Measurements from ENCODE around the gene UROC1. TPM values are rescaled to one million over a fixed set of nuclear protein-coding genes. Genes with fewer than 3 reads are reported as not detected.
A peak's percentile ranks its signal among the peaks of the same experiment; 100 is the strongest.

UROC1 gene
- total RNA-seq, 1 donor = not detected

DNA sequence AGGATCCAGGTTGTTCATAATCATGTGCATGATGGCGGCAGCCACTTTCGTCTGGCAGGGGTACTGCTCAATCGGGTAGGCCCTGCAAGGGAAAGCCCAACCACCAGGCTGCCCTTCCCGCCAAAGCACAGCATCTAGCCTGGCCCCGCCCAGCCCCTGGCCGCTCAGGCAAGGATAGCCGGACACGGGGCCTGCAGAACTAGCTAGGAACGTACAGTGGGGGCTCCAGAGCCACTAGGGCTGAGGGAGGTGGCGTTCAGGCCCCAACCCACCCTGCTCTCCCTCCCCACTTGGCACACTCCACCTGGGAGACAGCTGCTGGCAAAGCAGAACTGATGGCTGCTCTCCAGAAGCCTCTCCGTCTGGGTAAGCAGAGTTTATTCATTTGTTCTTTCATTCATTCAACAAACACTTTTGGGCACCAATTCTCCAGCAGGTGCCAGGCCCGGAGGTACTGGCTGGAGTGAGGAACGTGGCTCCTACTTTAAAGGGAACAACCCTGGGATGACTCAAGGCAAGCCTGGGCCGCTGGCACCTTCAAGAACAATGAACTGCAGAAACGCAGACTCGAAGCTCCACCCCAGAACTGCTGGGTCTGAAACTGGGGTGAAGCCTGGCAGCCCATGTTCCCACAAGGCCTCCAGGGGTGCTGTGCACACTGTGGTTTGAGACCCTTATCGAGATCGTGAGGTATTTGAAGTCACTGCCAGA lies 7.8 kb downstream of the UROC1 start:
- TF ChIP-seq, protein P1, sequence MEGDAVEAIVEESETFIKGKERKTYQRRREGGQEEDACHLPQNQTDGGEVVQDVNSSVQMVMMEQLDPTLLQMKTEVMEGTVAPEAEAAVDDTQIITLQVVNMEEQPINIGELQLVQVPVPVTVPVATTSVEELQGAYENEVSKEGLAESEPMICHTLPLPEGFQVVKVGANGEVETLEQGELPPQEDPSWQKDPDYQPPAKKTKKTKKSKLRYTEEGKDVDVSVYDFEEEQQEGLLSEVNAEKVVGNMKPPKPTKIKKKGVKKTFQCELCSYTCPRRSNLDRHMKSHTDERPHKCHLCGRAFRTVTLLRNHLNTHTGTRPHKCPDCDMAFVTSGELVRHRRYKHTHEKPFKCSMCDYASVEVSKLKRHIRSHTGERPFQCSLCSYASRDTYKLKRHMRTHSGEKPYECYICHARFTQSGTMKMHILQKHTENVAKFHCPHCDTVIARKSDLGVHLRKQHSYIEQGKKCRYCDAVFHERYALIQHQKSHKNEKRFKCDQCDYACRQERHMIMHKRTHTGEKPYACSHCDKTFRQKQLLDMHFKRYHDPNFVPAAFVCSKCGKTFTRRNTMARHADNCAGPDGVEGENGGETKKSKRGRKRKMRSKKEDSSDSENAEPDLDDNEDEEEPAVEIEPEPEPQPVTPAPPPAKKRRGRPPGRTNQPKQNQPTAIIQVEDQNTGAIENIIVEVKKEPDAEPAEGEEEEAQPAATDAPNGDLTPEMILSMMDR (IDR thresholded peaks at IDR 0.05; ENCODE audit: insufficient read depth, low read length) = no peak
- no peak overlapping the region for H3K4me3 ChIP-seq (ENCODE audit: low read depth, low read length)
- no peak for DNase-seq (ENCODE audit: low read depth)

DNA sequence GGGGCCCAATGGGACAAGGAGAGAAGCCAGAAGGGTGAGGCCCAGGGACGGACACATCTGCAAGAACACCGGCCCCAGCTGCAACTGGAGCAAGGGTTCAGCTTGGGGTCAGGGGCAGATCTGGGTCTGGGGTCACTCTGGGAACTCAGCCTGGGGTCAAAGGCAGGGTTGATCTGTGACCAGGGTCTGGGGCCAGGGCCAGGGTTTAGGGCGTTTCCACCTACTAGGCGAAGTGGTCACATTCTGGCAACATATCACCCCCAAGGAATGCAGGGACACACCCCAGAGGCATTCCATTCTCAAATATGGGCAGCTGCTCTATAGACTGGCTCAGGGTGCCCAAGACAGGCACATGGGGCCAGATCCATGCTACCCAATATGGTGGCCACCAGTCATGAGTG lies 9.0 kb downstream of the UROC1 start:
- no peak overlapping the region for H3K4me3 ChIP-seq (ENCODE audit: low read depth, low read length)
- TF ChIP-seq, protein P1 (IDR thresholded peaks at IDR 0.05; ENCODE audit: insufficient read depth, low read length) = no peak
- DNase-seq (ENCODE audit: low read depth) = peak; percentile 41

DNA sequence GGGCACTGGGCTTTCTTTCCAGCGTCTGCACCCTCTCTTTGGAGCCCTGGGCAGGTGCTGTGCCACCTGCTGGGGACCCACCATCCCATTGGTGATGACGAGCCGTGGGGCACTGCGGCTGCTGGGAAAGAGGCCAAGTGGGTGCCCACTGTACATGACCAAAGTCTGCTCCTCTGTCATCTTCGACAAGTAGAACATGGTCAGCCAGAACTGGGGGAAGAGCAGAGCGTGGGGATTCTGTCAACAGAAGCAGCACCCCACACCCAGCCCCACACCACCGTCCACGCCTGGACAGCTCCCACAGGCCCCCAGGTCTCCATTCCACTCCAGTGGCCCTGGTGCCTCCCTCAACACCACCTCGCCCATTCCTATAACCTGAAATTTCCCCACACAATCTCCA lies 9.7 kb downstream of the UROC1 start:
- no peak overlapping the region for H3K4me3 ChIP-seq (ENCODE audit: low read depth, low read length)
- no peak for DNase-seq (ENCODE audit: low read depth)
- TF ChIP-seq, protein P1 (IDR thresholded peaks at IDR 0.05; ENCODE audit: insufficient read depth, low read length) = no peak

DNA sequence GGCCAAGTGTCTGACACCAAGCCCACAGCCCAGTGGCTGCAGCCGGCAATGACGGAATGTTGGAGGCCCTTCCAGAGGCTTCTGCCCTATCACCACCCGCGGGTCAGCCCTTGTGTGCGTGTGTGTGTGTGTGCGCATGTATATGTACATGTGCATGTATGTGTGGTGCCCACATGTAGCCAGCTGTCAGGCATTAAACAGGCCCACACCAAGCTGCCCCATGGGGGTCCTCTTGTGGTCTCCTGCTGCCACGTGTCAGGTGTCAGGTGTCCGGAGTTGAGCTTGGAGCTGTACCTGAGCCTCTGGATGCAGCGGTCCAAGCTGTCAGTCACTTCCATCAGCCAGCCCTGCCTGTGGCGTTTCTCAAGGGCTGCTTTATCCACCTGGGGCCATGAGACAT lies 13.9 kb downstream of the UROC1 start:
- no peak overlapping the region for H3K4me3 ChIP-seq (ENCODE audit: low read depth, low read length)
- TF ChIP-seq, protein P1 (IDR thresholded peaks at IDR 0.05; ENCODE audit: insufficient read depth, low read length) = no peak
- no peak for DNase-seq (ENCODE audit: low read depth)

DNA sequence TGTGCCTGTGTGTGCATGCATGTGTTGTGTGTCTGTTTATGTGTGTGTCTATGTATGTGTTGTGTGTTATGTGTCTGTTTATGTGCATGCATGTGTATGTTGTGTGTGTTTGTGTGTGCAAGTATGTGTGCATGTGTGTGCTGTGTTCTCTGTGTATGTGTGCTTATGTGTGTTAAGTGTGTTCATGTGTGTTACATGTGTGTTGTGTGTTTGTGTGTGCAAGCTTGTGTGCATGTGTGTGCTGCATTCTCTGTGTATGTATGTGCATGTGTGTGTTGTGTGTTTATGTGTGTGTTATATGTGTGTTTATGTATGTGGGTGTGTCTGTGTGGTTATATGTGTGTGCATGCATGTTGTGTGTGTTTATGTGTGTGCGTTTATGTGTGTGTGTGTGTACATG lies 14.9 kb downstream of the UROC1 start:
- DNase-seq (ENCODE audit: low read depth) = no peak
- no peak overlapping the region for H3K4me3 ChIP-seq (ENCODE audit: low read depth, low read length)
- TF ChIP-seq, protein P1 (IDR thresholded peaks at IDR 0.05; ENCODE audit: insufficient read depth, low read length) = no peak

DNA sequence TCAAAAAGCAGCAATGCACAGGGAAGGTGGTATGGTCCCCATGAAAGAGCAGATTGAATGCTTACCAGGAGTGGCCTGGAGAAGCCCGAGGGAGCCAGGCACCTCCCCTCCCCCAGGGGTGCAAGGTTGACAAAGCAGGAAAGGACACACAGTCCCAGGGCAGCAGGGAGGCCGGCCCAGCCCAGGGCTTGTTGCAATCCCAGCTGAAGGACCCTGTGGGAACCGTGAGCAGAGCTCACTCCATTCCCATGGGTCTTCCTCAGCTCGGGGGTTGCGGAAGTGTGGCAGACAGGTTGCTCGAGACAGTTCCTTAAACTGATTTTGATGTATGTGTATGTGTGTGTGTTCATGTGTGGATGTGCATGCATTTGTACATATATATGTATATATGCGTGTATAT lies 15.8 kb downstream of the UROC1 start:
- no peak for DNase-seq (ENCODE audit: low read depth)
- H3K4me3 ChIP-seq (ENCODE audit: low read depth, low read length) = no peak overlapping the region
- TF ChIP-seq, protein P1 (IDR thresholded peaks at IDR 0.05; ENCODE audit: insufficient read depth, low read length) = no peak

DNA sequence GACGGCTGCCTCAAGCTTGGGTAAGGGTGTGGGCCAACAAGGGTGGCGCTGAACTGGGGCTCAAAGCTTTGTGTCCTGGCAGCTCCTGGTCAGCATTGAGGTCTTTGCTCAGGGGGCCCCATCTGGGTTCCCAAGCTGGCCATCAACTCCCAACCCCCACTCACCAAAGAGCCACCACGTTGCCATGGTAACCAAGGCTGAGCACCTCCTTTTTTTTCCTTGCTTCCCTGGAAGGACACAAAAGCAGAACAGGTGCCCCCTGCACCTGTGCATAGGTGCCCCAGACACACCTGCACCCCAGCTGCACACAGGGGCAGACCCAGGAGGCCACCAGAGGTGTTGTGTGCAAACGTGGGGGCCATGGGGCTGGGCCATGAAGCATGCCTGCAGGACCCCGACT lies 16.5 kb downstream of the UROC1 start:
- no peak for DNase-seq (ENCODE audit: low read depth)
- TF ChIP-seq, protein P1 (IDR thresholded peaks at IDR 0.05; ENCODE audit: insufficient read depth, low read length) = no peak
- H3K4me3 ChIP-seq (ENCODE audit: low read depth, low read length) = no peak overlapping the region
